HUES48 (cell line): ENCODE data around the gene TRABD2B.

ENCODE experiments used
- H3K27ac ChIP-seq: one replicate; pipeline ENCODE4 v1.7.0; 2013; ENCODE audit warnings: low read depth, low read length, inconsistent platforms
- H3K27me3 ChIP-seq: 2 replicates; pipeline ENCODE4 v1.6.1; 2013; ENCODE audit warnings: mild to moderate bottlenecking, low read length; ENCODE audit not compliant: control insufficient read depth, insufficient read depth
- H3K36me3 ChIP-seq: 2 replicates; pipeline ENCODE4 v1.6.1; 2013; ENCODE audit warnings: low read length; ENCODE audit not compliant: control insufficient read depth, insufficient read depth
- H3K4me1 ChIP-seq: 2 replicates; pipeline ENCODE4 v1.6.1; 2013; ENCODE audit warnings: mild to moderate bottlenecking, low read length; ENCODE audit not compliant: control insufficient read depth, insufficient read depth
- H3K4me3 ChIP-seq: 2 replicates; pipeline ENCODE4 v1.5.1; 2013; ENCODE audit warnings: mild to moderate bottlenecking, low read depth, low read length
- H3K9ac ChIP-seq: 2 replicates; pipeline ENCODE4 v1.6.1; 2013; ENCODE audit warnings: mild to moderate bottlenecking, low read depth, low read length, moderate library complexity
- H3K9me3 ChIP-seq: 2 replicates; pipeline ENCODE4 v1.6.1; 2013; ENCODE audit warnings: low read length; ENCODE audit not compliant: control insufficient read depth, insufficient read depth

TRABD2B gene

GRCh38 chr1:47805921-47806361, 191.2 kb downstream of the TRABD2B start:
- Histone ChIP-seq H3K4me1 (no peaks in the 10 kb centered on the region), H3K27me3 (no peaks in the 10 kb centered on the region), H3K4me3 (no peak overlapping the region), H3K36me3 (no peaks in the 10 kb centered on the region), H3K9ac (no peak overlapping the region), H3K9me3 (no peaks in the 10 kb centered on the region), H3K27ac (no peak overlapping the region)

DNA sequence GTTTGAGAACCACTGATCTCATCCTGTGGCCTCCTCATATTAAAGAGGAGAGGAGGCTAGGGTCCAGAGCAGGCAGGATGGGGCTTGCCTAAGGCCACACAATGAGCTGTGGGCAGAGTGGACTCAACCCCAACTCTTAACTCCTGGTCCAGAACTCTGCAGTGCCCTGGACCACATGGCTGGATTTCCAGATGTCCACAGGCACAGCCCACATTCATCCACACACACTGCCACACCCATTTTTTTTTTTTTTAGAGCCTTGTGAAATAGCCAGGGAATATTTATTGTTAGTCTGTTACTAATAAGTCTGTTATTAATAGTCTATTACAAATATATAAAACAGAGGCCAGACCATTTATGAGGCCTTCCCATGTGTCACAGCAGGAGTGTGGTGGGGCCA, 192.2 kb downstream of the TRABD2B start:
- Histone ChIP-seq H3K36me3 (no peaks in the 10 kb centered on the region), H3K9ac (no peak overlapping the region), H3K27ac (no peak overlapping the region), H3K4me1 (no peaks in the 10 kb centered on the region), H3K4me3 (no peak overlapping the region), H3K9me3 (no peaks in the 10 kb centered on the region), H3K27me3 (no peaks in the 10 kb centered on the region)

GRCh38 chr1:47803815-47804501, 193.2 kb downstream of the TRABD2B start:
- Histone ChIP-seq H3K4me1 (no peaks in the 10 kb centered on the region), H3K27me3 (no peaks in the 10 kb centered on the region), H3K36me3 (no peaks in the 10 kb centered on the region), H3K9me3 (no peaks in the 10 kb centered on the region), H3K27ac (no peak overlapping the region), H3K9ac (no peak overlapping the region), H3K4me3 (no peak overlapping the region)

DNA sequence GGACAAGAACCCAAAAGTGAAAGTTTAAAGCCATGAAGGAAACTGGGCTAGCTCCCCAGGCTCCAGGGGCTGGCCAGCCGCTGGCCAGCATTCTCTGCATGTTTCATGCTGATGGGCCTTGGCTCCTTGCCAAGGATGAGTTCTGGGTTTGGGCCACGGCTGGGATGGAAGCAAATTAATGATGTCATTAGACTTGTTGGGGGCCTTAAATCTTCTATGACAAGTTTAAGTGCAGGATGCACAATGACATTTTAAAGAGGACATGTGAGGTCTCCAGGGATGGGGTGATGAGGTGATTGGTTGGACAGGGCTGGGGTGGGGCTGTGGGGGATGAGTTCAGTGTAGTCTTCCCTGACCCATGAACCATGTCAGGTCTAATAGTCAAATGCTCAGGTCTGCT, 199.6 kb downstream of the TRABD2B start:
- H3K4me1 ChIP-seq, result no peaks in the 10 kb centered on the region
- H3K9ac ChIP-seq, result no peak overlapping the region
- H3K4me3 ChIP-seq, result no peak overlapping the region
- H3K36me3 ChIP-seq, result no peaks in the 10 kb centered on the region
- no peak overlapping the region for H3K27ac ChIP-seq
- no peaks in the 10 kb centered on the region for H3K27me3 ChIP-seq
- no peaks in the 10 kb centered on the region for H3K9me3 ChIP-seq

- Histone ChIP-seq H3K9ac (no peak overlapping the region), H3K4me3 (no peak overlapping the region), H3K27me3 (no peaks in the 10 kb centered on the region), H3K27ac (no peak overlapping the region), H3K4me1 (no peaks in the 10 kb centered on the region), H3K9me3 (no peaks in the 10 kb centered on the region), H3K36me3 (no peaks in the 10 kb centered on the region)
These were observed 200.6 kb downstream of the TRABD2B start for GRCh38 chr1:47796626-47797025.

DNA sequence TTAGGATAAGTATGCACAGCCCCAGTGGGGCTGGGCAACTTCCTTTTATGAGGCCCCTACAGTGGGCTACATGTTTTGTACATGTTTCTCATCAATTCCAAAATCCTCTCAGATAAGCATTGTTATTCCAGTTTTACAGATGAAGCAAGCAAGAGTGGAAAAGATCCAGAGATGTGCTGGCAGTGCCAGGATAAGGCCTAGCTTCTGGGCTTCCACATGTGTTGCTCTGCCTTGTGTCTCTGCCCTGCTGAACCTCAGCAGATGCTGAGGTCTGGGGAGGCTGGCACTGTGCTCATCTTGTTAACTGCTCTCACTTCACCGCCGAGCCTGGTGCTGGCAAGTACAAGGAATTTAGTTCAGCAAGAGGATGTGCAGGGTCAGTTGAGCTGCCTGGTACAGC, 202.1 kb downstream of the TRABD2B start:
- no peak overlapping the region for H3K9ac ChIP-seq
- no peaks in the 10 kb centered on the region for H3K4me1 ChIP-seq
- no peaks in the 10 kb centered on the region for H3K9me3 ChIP-seq
- no peaks in the 10 kb centered on the region for H3K27me3 ChIP-seq
- no peak overlapping the region for H3K27ac ChIP-seq
- no peaks in the 10 kb centered on the region for H3K36me3 ChIP-seq
- no peak overlapping the region for H3K4me3 ChIP-seq

DNA sequence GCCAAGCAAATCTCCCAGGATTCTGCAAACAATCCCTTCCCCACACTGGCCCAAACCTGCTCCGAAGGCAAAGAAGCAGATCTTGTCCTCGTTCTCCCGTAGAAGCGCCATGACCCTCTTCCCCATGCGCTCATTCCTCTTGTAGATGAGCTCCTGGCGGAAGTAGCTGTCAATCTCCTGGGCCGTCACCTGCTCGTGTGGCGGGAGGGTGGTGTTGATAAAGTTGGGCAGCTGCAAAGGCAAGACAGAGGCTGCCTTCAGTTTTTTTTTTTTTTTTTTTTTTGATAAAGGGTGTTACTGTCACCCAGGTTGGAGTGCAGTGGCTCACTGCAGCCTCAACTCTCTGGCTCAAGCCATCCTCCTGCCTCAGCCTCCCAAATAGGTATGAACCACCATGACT, 202.7 kb downstream of the TRABD2B start:
- Histone ChIP-seq H3K9me3 (no peaks in the 10 kb centered on the region), H3K27ac (no peak overlapping the region), H3K9ac (no peak overlapping the region), H3K4me1 (no peaks in the 10 kb centered on the region), H3K27me3 (no peaks in the 10 kb centered on the region), H3K4me3 (no peak overlapping the region), H3K36me3 (no peaks in the 10 kb centered on the region)

DNA sequence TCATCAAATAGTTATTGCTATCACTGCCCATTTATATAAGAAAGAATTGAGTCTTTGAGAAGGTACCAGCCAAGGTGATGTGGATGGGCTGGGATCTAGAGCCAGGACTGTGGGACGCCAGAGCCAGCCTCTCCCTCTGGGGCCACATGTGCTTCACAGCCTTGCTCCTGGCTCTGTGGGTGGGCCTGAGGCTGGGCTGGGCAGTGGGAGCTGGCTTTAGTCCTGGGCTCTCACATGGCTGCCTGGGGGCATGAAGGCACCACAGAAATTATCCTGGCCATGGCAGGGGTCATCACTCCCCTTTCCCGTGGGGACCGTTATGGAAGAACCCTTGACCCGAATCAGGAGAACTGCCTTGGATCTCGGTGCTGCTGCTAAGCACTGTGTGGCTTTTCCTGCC, 203.1 kb downstream of the TRABD2B start:
- no peak overlapping the region for H3K4me3 ChIP-seq
- no peak overlapping the region for H3K27ac ChIP-seq
- no peaks in the 10 kb centered on the region for H3K27me3 ChIP-seq
- H3K9ac ChIP-seq, result no peak overlapping the region
- H3K36me3 ChIP-seq, result no peaks in the 10 kb centered on the region
- H3K9me3 ChIP-seq, result no peaks in the 10 kb centered on the region
- no peaks in the 10 kb centered on the region for H3K4me1 ChIP-seq

GRCh38 chr1:47793563-47793962, 203.6 kb downstream of the TRABD2B start:
- Histone ChIP-seq H3K4me3 (no peak overlapping the region), H3K27ac (no peak overlapping the region), H3K4me1 (no peaks in the 10 kb centered on the region), H3K9me3 (no peaks in the 10 kb centered on the region), H3K36me3 (no peaks in the 10 kb centered on the region), H3K27me3 (no peaks in the 10 kb centered on the region), H3K9ac (no peak overlapping the region)

- no peak overlapping the region for H3K9ac ChIP-seq
- H3K4me1 ChIP-seq, result no peaks in the 10 kb centered on the region
- no peak overlapping the region for H3K27ac ChIP-seq
- no peaks in the 10 kb centered on the region for H3K9me3 ChIP-seq
- no peaks in the 10 kb centered on the region for H3K27me3 ChIP-seq
- no peaks in the 10 kb centered on the region for H3K36me3 ChIP-seq
- H3K4me3 ChIP-seq, result no peak overlapping the region
These were observed 204.4 kb downstream of the TRABD2B start for GRCh38 chr1:47792779-47793178.

DNA sequence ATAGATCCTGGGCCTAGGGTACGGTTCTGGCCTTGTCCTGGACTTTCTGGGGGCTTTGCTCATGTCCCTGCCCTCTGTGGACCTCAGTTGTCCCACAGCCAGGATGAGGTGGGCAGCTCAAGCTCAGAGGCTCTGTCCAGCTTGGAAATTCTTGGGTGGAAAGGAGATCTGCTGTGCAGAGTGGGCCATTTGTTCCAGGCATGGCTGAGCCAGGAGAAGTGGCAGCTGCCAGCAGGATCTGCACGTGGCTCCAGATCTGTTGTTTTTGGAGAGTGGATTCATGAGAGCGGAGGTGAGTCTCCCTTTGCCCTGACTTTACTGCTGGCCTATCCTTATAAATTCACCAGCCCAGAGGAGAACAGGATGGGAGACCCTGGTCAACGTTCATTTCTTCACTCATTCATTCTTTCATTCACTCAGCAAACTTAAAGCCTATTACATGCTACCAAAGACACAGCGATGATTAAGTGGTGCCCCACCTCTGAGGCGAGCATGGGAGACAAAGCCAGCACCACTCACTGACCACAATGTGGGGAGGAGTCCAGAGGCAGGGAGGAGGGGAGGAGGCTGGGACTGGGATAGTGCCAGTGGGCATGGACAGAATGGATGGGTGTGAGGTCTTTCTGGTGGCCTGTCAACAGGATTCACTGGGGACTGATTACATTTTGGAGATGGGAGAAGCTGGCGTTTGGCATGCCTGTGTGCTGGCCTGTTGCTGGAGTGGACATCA, 205.1 kb downstream of the TRABD2B start:
- Histone ChIP-seq H3K9me3 (no peaks in the 10 kb centered on the region), H3K4me3 (no peak overlapping the region), H3K27me3 (no peaks in the 10 kb centered on the region), H3K4me1 (no peaks in the 10 kb centered on the region), H3K27ac (no peak overlapping the region), H3K9ac (no peak overlapping the region), H3K36me3 (no peaks in the 10 kb centered on the region)
